Measurements from ENCODE around the gene BBX.
A peak's percentile ranks its signal among the peaks of the same experiment; 100 is the strongest.
"Not testable (repeated sequence)": the region's sequence is repeated elsewhere in the genome, so short reads cannot be mapped to it uniquely, and the experiment has no call there.

Gene BBX

GRCh38 chr3:107813026-107813425 lies 290.3 kb downstream of the BBX start:
- no peak for DNase-seq

GRCh38 chr3:107816107-107816506 lies 293.3 kb downstream of the BBX start:
- no peak for DNase-seq

- no peak for DNase-seq
Observed at GRCh38 chr3:107817076-107817475, 294.3 kb downstream of the BBX start.

- DNase-seq = no peak
Observed at GRCh38 chr3:107818025-107818424, 295.3 kb downstream of the BBX start.

GRCh38 chr3:107819656-107820055 lies 296.9 kb downstream of the BBX start:
- no peak for DNase-seq

- no peak for DNase-seq
Observed at GRCh38 chr3:107822308-107822707, 299.5 kb downstream of the BBX start.

- DNase-seq = no peak
Observed at GRCh38 chr3:107824822-107825371, 302.1 kb downstream of the BBX start.

- no peak for DNase-seq
Observed at GRCh38 chr3:107825556-107825955, 302.8 kb downstream of the BBX start.

GRCh38 chr3:107826727-107827126 lies 304.0 kb downstream of the BBX start:
- DNase-seq = no peak

- DNase-seq = no peak
Observed at GRCh38 chr3:107829185-107829584, 306.4 kb downstream of the BBX start.

GRCh38 chr3:107831590-107831989 lies 308.8 kb downstream of the BBX start:
- DNase-seq = no peak

GRCh38 chr3:107833043-107833442 lies 310.3 kb downstream of the BBX start:
- no peak for DNase-seq

- no peak for DNase-seq
Observed at GRCh38 chr3:107833722-107834416, 311.1 kb downstream of the BBX start.

GRCh38 chr3:107835001-107835400 lies 312.2 kb downstream of the BBX start:
- DNase-seq = not testable (repeated sequence)

GRCh38 chr3:107837895-107838612 lies 315.3 kb downstream of the BBX start:
- no peak for DNase-seq

GRCh38 chr3:107841831-107842230 lies 319.1 kb downstream of the BBX start:
- DNase-seq = no peak

- no peak for DNase-seq
Observed at GRCh38 chr3:107842940-107843339, 320.2 kb downstream of the BBX start.

- DNase-seq = no peak
Observed at GRCh38 chr3:107845380-107846278, 322.9 kb downstream of the BBX start.

GRCh38 chr3:107846279-107846852 lies 323.6 kb downstream of the BBX start:
- DNase-seq = peak; percentile 42

- DNase-seq = no peak
Observed at GRCh38 chr3:107847791-107848190, 325.0 kb downstream of the BBX start.

- DNase-seq = no peak
Observed at GRCh38 chr3:107848351-107848915, 325.7 kb downstream of the BBX start.

- DNase-seq = no peak
Observed at GRCh38 chr3:107850681-107851080, 327.9 kb downstream of the BBX start.

All from CD4-positive, alpha-beta T cell treated with Interleukin-17A for 4 hours (primary cell).